Measurements from ENCODE around the gene RGS6.
A peak's percentile ranks its signal among the peaks of the same experiment; 100 is the strongest.

Gene RGS6

DNA sequence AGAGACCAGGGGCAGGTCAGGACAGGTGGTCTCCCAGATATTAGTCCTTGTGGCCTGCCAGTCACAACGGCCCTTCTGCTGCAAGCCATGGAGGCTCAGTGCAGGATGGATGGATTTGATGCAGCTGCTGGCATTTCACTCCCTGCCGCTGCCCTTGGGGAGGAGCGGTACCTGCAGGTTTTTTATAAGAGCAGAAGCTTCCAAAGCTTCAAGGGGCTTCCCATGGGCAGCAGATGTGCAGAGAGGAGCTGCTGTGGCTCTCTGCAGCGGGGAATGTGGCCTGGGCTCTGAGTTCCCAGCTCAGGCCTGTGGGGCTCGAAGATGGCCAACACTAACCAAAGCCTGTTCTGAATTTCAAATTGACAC is 582.4 kb downstream of the RGS6 start:
- DNase-seq = no peak

DNA sequence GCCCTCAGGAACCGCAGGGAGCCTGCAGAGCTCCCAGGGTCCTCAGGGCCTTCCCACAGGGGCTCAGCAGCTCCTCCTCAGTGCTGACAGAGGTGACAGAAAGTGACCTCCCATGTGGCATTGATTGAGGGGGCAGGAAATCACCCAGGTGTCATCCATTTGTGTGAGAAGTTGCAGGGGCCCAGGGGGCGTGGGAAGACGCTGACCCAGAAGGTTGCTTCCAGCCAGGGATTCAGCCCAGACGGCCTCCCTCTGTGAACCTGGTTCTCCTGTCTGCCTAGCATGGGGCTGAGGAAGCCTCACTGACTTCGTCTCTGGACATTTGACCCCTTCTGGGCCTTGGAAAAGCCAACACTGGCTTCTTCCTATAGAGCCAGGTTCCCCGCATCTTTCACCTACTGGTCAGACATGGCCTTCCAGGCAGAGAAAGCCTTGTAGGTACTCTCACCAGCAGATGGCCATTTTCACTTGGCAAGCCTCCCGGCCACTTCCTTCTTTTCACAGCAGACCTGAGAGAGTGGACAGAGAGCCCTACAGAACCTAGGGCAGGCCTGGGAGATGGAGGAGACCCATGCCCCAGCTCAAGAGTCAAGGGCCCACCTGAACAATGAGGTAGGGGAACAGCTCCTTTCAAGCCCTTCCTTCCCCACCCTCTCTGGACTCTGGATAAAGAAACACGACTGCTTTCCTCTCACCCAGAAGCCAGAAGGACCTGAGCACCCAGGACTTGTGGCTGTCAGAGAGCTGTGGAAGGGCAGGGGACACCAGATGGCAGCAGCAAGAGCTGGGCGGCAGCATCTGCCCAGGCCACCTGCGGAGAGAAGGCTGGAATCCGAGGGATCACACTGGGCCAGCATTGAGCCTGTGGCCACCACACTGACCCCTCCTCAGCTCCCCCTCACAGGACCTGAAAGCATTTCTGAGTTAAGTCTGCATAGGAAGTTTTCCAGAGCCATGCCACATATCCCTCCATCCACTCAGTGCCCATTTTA is 583.8 kb downstream of the RGS6 start:
- DNase-seq = no peak

DNA sequence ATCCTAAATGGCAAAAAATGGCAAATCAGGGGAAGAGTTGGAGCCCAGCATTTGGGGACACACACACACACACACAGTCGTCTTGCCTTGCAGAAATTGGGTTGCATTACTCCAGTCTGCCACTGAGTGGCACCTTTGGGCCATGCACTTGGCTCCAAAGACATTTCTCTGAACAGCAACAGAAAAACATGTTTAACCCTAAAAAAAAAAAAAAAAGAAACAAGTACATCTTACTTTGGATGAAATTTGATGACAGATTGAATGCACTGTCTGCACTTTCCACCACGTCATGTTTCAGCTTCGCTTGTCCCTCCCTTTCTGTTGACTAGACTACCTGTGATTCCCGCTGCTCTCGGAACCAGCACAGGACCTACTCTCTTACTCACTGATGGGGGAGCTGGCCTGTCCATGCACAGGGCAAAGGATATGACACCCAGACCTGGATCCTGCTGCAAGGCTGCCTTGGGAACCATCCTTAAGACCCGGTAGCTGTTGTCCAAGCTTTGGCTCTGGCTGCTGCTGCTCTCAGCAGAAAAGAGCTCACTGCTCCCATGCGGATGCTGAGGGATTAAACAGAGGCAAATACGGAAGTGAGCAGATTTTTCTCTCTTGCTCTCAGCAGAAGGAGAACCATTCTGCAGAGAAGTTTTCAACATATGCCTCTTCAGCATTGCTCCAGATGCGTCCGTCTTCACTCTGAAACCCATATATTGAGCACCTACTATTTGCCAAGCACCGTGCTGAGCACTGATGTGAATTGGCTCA is 584.9 kb downstream of the RGS6 start:
- peak; percentile 86 for DNase-seq

DNA sequence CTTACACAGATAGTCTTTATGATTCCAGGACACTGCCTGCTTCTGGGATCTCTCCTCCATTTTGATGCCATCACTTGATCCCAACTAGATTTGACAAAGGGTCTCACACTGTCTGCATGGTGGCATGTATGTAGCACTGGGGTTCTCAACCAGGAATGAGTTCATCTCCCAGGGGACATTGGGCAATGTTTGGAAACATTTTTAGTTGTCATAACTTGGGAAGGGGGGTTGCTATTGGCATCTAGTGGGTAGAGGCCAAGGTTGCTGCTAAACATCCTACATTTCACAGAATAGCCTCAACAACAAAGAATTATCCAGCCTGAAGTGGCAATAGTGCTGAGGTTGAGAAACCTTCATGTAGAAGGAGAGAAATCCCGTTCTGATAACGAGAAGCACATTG is 585.5 kb downstream of the RGS6 start:
- DNase-seq = no peak

DNA sequence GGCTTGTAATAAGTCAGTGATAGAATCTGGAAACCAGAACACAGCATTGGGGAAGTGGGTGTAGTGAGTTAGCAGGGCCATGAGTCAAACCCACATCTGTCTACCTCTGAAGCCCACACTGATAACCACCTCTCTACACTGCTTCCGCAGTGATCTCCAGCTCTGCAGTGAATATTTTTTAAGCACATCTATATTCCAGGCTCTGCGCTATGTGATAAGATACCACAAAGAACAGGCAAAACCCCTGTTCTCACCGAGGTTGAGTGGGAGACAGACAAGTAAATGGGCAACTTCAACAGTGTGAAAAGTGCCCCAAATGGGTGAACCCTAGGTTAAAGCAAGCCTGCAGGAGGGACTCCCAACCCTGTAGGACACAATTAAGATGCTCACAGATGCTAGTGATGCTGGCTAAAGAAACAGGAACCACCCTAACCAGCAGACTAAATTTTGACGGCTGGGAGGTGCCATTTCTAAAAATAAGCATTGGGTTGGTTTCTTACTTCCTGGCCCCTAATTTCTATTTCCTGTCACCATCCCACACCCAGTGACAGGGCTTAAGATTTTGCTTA is 586.7 kb downstream of the RGS6 start:
- DNase-seq = peak; percentile 77

DNA sequence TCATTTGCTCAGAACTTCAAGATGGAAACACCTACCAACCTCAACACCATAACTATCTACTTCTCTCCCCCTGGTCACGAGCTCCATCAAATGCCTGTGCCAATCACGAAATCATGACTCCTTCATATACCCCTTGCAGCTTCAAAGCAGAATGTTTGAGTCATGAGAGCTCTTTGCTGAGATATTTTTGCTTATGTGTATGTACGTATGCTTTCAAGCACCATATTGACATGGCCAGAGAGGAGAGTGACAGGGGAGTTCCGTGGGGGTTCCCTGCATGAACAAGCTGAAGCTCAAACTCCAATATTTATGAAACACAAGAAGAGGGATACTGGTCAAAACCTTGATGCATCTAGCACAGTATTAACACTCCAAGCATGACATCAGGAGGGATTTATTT is 587.3 kb downstream of the RGS6 start:
- peak; percentile 49 for DNase-seq

DNA sequence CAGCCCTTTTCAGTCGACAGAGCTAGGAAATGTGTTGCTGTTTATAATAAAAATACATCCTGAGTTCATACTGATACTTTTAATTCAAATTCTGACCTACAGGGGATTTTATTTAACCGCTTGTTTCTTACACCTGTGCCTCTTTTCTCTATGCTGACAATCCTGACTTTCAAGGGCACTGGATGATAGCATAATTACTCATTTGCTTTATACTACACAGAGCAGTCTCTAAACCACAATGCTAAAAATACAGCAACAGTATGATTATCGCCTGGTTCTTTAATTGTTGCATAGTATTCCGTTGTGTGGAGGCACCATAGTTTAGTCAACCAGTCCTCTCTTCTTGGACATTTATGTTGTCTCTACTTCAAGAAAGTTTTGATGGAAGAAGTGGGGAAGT is 588.8 kb downstream of the RGS6 start:
- peak; percentile 47 for DNase-seq

DNA sequence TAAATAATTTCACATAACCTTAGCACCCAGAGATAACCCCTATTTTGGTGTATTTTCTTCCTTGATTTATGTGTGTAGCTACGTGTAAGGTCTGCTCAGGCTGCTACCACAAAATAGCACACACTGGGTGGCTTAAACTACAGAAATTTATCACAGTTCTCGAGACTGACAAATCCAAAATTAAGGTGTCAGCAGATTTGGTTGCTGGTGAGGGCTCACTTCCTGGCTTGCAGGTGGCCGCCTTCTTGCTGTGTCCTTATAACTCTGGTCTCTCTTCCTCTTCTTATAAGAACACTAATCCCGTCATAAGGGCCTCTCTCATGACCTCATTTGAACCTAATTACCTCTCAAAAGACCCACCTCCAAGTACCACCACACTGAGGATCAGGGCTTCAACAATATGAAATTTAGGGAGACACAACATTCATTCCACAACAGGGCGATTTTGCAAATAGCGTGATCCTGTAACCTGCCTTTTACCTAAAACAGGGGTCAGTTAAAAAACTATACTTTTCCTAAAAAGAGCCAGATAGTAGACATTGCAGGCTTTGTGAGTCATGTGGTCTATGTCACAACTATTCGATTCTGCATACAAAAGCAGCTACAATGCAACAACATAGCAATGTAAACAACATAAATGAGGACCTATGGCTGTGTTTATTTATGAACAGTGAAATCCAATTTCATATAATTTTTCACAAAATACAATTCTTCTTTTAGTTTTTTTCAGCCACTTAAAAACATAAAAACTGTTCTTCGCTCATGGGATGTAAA is 589.9 kb downstream of the RGS6 start:
- DNase-seq = peak; percentile 25

DNA sequence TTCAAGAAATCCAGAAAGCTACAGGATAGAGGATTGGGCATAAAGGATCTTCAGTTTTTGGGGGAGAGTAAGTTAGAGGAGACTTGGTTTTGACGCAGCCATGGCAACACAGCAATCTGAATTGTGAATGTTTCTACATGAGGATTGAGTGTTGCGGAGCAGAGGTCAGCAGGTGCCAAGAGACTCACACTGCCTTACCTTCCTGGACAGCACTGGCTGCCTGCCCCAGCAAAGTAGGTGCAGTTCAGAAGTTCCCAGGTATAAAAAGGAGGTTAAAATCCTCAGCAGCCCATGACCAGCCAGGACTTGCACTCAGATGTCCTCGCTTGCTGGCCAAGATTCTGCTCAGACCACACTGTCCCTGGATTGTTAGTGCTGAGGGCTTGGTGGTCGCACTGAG is 590.6 kb downstream of the RGS6 start:
- DNase-seq = no peak

DNA sequence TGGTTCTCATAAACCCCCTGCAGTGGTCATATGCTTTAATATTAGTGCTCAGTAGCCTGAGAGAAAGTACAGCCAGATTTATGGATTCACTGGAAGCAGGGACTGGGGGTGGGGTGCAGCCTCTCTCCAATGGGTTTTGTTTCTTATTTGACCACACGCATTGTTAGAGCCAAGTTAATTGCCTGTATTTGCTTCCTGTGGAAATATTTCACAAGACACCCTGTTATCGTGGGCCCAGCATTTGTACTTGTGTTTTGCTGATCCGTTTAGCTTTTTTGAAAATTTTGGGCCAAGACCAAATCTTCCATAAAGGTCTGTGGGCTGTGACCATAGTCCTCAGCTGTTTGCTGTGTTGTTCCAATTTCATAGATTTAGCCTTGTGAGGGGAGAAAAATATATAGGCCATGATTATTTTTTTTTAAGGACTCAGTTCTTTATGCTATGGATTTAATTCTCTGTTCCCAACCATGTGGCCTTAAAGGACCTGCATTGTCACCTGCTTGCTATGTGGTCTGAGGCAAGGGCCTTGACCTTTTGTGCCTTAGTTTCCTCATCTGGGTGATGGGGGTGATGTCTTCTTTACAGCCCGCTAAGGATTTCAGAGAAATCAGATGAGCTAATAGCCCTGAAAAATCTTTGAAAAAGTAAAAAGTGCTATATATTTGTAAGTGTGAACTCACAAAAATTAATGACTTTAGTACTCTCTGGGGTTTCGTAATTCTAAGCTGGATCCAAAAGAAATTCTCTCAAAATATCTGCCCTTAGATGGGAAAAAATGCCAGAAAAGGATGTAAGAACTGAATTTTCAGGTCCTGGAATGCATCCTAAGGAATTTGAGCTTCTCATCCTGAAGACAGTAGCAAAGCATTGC is 591.4 kb downstream of the RGS6 start:
- DNase-seq = no peak

DNA sequence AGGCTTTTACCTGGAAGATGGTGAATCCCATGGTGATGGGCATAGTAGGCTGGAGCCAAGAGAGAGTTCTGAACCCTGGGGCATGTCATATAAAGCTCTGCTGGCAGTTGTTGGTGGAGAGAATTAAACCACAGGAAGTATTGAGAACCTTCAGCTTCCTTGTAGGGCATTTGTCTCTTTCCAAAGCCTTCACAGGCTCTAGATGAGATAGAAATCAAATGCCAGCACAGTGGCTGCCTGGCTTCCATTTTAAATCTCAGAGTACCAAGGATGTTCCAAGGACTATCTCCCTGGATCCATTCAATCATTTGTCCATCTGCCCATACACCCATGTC is 592.0 kb downstream of the RGS6 start:
- DNase-seq = no peak

DNA sequence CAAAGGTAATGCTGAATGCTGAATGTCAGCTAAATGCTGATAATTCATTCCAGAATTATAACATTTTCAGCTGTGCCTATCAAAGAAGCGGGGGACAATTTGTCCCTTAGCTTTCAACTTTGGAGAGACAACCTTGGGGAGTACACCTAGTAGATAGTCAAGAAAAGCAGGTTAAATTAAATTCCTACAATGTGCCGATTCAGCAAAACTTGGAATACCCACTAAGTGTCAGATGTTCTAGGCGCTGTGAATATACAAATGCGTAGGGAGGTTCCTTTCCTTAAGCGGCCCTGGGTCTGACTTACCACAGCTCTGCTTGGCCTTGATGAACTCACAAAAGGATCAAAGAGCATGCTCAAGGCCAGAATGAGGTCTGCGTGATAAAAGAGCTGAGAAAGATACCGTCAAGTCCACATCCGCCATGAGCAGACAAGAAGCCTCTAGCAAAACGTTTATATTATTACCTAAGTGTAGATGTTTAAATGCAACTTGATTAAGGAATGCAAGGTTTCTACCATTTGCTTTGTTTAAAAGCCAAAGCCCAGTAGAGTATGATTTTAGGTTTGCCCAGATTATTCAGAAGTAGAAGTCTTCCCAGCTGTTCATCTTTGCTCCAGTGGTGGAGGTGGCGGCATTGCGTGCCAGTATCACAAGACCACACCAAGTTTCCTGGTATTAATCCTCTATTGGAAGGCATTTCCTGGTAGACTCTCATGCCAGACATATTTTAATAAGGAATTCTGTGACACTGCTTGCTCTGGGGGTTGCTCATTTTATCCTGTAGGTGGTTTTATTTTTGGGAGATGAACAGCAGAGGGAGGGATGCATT is 593.1 kb downstream of the RGS6 start:
- no peak for DNase-seq

DNA sequence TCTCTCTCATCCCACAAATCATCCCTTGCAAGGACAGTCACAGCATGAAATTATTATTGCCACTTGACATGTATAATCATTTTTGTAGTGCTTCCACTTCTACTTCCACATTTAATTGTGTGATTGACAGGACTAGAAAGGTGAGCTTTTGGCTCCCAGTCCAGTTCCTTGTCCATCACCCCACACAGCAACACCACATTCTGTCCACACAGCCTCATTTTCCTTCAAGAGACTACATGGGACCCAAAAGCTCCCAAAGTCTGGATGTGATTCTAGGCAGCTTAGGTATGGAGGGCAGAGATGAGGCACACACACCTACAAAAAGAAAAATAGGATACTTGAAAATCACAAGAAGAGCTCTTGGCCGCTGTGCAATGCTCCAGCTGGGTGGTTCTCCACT is 595.4 kb downstream of the RGS6 start:
- no peak for DNase-seq

DNA sequence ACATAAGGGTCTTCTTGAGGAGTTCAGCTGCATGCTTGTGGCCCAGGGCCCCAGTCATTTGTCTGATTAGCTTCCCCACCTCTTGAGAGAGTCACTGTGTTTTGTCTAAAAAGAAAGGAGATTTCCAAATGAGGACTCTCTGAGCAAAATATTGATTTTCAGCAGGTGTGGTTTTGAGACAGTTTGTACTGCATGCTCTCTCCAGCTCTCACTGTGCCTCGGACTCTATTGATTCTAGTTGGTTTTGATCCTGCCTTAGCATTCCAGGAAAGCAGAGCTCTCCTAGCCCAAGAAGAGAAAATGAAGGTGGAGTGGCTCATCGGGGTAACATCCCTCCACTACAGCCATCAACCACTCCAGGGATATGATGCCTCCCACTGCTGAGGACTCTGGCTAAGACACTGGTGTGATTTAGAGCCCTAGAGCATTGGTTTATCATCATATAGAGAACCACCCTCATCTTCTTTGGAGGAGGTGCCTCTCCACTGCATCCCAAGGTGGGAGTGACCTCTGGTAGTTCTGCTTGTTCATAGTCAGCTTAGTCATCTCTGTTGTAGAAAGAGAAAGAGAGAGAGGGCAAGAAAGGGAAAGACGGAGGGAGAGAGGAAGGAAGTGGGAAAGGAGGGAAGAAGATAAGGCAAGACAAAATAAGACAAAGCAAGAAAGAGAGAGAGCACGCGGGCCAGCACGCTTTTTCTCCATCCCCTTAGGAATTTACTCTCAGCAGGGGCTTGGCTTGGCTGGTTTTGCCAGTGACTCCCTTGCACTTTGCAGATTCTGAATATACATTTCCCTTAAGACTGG is 596.0 kb downstream of the RGS6 start:
- DNase-seq = peak; percentile 15

DNA sequence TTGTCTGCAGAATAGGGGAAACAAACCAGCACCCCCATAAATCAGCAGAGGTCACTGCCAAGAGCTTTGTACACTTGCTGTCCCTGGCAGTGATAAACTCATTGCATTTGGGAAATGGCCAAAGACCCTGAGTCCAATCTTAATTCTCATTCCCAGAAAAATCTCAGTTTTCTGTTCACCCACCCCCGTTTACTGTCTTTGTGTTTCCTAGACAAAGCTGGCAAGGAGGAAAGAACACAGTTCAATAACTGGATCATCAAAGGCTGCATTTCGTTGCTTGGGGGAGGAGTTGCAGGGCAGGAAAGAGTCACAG is 596.6 kb downstream of the RGS6 start:
- DNase-seq = no peak

DNA sequence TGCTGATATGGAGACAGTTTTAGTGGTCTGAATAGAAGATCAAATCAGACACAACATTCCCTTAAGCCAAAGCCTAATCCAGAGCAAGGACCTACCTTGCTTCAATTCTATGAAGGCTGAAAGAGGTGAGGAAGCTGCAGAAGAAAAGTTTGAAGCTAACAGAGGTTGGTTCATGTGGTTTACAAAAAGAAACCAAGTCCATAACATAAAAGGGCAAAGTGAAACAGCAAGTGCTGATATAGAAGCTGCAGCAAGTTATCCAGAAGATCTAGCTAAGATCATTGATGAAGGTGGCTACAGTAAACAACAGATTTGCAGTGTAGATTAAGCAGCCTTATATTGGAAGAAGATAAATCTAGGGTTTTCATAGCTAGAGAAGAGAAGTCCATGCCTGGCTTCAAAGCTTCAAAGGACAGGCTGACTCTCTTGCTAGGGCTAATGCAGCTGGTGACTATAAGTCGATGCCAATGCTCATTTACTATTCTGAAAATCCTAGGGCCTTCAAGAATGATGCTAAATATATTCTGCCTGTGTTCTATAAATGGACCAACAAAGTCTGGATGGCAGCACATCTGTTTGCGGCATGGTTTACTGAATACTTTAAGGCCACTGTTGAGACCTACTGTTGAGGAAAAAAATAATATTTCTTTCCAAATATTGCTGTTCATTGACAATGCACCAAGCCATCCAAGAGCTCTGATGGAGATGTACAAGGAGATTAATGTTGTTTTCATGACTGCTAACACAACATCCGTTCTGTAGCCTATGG is 600.6 kb downstream of the RGS6 start:
- DNase-seq = peak; percentile 7

DNA sequence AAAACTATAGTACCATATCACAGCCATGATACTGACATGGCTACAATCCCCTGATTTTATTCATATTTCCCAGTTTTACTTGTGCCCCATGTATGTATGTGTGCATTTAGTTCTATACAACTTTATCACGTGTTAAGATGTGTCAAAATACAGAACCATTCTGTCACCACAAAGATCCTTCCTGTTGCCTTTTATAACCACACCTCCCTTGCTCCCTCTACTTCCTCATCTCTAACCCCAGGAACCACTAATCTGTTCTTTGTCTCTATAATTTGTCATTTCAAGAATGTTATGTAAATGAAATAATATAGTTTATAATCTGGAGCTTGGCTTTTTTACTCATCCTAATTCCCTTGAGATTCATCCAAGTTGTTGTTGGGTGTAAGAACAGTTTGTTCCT is 603.3 kb downstream of the RGS6 start:
- DNase-seq = peak; percentile 57

DNA sequence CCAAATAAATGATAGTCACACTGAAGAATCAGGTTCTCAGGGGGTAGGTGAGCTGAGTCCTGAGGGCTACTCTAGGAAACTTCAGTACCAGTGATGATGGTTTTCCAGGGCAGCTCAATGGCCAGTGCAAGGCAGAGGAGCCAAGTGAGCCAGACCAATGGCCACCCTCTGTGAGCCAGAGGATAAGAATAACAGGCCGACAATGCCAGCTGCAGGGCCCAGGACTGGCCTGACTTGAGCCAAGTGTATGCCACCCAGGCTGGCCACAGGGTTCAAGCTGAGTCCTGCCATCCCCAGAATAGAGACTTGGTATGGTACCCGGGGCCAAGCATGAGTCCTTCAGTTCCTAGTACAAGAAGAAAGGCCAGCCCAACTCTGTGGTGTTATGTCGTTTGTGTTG is 606.2 kb downstream of the RGS6 start:
- DNase-seq = no peak

DNA sequence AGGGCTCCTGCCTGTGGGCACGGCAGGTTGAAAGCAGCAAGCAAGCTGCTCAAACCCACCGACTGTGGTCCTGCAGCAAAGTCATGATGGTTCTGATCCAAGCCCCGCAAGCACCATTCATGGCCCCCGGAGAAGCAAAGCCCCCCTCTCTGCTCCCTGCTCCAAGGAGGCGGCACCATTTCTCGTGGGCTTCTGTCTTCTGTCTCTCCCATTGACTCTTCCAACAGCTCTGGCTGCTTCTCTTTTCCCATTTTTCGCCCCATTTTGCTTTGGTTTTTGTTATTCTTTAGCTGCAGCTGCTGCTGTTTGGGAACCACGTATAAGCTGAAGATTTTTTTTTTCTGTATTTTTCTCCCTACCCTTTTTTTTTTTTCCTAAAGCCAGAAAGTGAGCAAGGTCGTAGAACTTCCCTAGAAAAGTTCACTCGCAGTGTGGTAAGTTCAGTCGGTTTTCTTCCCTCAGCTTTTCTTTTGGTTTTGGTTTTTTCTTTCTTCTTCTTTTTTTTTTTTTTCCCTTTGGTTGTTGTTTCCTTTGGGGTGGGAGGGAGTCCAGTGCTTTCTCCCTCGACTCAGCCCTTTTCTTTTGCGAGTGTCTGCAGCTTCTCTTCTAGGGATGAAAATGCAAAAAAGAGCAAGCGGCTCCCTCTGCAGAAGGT is 607.6 kb downstream of the RGS6 start:
- no peak for DNase-seq
